ENCODE measurements around the gene RLIM.

- no peak for TF ChIP-seq NFE2L2 (IDR thresholded peaks at IDR 0.05; ENCODE audit: low read length)
- no peak for TF ChIP-seq SP140L (CRISPR knock-in tag; IDR thresholded peaks at IDR 0.05; ENCODE audit: borderline replicate concordance)
- TF ChIP-seq FOXP1 (IDR thresholded peaks at IDR 0.05) = no peak
- no peak for TF ChIP-seq FOXP1 (CRISPR knock-in tag; IDR thresholded peaks at IDR 0.05)
- TF ChIP-seq GMEB1 (CRISPR knock-in tag; IDR thresholded peaks at IDR 0.05; ENCODE audit: borderline replicate concordance) = no peak
- TF ChIP-seq EP300 (IDR thresholded peaks at IDR 0.05; ENCODE audit: low read depth in 2 of 2, low read length in 2 of 2) = no peak
- TF ChIP-seq EP300 (CRISPR knock-in tag; IDR thresholded peaks at IDR 0.05; ENCODE audit: borderline replicate concordance) = no peak
- no peak for TF ChIP-seq ZNF784 (CRISPR knock-in tag; IDR thresholded peaks at IDR 0.05; ENCODE audit: borderline replicate concordance)
- TF ChIP-seq ZNF776 (CRISPR knock-in tag; IDR thresholded peaks at IDR 0.05) = no peak
Observed at GRCh38 chrX:74593593-74593992, 20.8 kb downstream of the RLIM start.

Data from HepG2 (cell line).